IPS-20b (cell line): Measurements from ENCODE around the gene P2RX7.

Experiments used
- H3K27ac ChIP-seq: one replicate; pipeline ENCODE4 v1.5.1; 2013; ENCODE audit warnings: low read length
- H3K27me3 ChIP-seq: 2 replicates; pipeline ENCODE4 v1.6.1; 2013; ENCODE audit warnings: mild to moderate bottlenecking, low read length, inconsistent platforms; ENCODE audit not compliant: insufficient read depth
- H3K36me3 ChIP-seq: 2 replicates; pipeline ENCODE4 v1.6.1; 2013; ENCODE audit warnings: low read depth, mild to moderate bottlenecking, inconsistent platforms, low read length, moderate library complexity; ENCODE audit not compliant: insufficient read depth
- H3K4me1 ChIP-seq: 2 replicates; pipeline ENCODE4 v1.6.1; 2013; ENCODE audit warnings: mild to moderate bottlenecking, control low read depth, inconsistent platforms, low read length, moderate library complexity; ENCODE audit not compliant: insufficient read depth
- H3K4me3 ChIP-seq: 2 replicates; pipeline ENCODE4 v1.5.1; 2013; ENCODE audit warnings: mild to moderate bottlenecking, low read length, inconsistent platforms
- H3K9ac ChIP-seq: 2 replicates; pipeline ENCODE4 v1.6.1; 2013; ENCODE audit warnings: low read depth, mild to moderate bottlenecking, inconsistent platforms, low read length, moderate library complexity
- H3K9me3 ChIP-seq: 2 replicates; pipeline ENCODE4 v1.6.1; 2013; ENCODE audit warnings: mild to moderate bottlenecking, low read depth, low read length, inconsistent platforms; ENCODE audit not compliant: insufficient read depth

P2RX7 gene

GRCh38 chr12:121167232-121167820, 34.6 kb downstream of the P2RX7 start:
- H3K9me3 ChIP-seq, result no peaks in the 10 kb centered on the region
- no peaks in the 10 kb centered on the region for H3K27me3 ChIP-seq
- H3K9ac ChIP-seq, result no peak overlapping the region
- no peaks in the 10 kb centered on the region for H3K36me3 ChIP-seq
- no peak overlapping the region for H3K27ac ChIP-seq
- no peak overlapping the region for H3K4me3 ChIP-seq
- no peaks in the 10 kb centered on the region for H3K4me1 ChIP-seq

GRCh38 chr12:121167951-121168350, 35.3 kb downstream of the P2RX7 start:
- Histone ChIP-seq H3K4me1 (no peaks in the 10 kb centered on the region), H3K27me3 (no peaks in the 10 kb centered on the region), H3K36me3 (no peaks in the 10 kb centered on the region), H3K9ac (no peak overlapping the region), H3K9me3 (no peaks in the 10 kb centered on the region), H3K4me3 (no peak overlapping the region), H3K27ac (no peak overlapping the region)

GRCh38 chr12:121170151-121170550, 37.5 kb downstream of the P2RX7 start:
- Histone ChIP-seq H3K36me3 (no peaks in the 10 kb centered on the region), H3K9ac (no peak overlapping the region), H3K9me3 (no peaks in the 10 kb centered on the region)

GRCh38 chr12:121170611-121171260, 38.1 kb downstream of the P2RX7 start:
- Histone ChIP-seq H3K27me3 (no peaks in the 10 kb centered on the region), H3K27ac (no peak overlapping the region), H3K4me1 (no peaks in the 10 kb centered on the region), H3K9me3 (no peaks in the 10 kb centered on the region), H3K4me3 (no peak overlapping the region), H3K36me3 (no peaks in the 10 kb centered on the region), H3K9ac (no peak overlapping the region)

More at GRCh38 chr12:121170151-121170550, 37.5 kb downstream of the P2RX7 start:
- no peaks in the 10 kb centered on the region for H3K4me1 ChIP-seq
- H3K27me3 ChIP-seq, result no peaks in the 10 kb centered on the region
- H3K4me3 ChIP-seq, result no peak overlapping the region
- H3K27ac ChIP-seq, result no peak overlapping the region

- Histone ChIP-seq H3K36me3 (no peaks in the 10 kb centered on the region), H3K27ac (no peak overlapping the region), H3K9me3 (no peaks in the 10 kb centered on the region), H3K4me1 (no peaks in the 10 kb centered on the region), H3K27me3 (no peaks in the 10 kb centered on the region), H3K4me3 (no peak overlapping the region), H3K9ac (no peak overlapping the region)
Observed at GRCh38 chr12:121172145-121172544, 39.5 kb downstream of the P2RX7 start.

GRCh38 chr12:121175383-121176119, 42.9 kb downstream of the P2RX7 start:
- Histone ChIP-seq H3K9me3 (no peaks in the 10 kb centered on the region), H3K27me3 (no peaks in the 10 kb centered on the region), H3K36me3 (no peaks in the 10 kb centered on the region), H3K9ac (no peak overlapping the region), H3K4me1 (no peaks in the 10 kb centered on the region), H3K27ac (no peak overlapping the region), H3K4me3 (no peak overlapping the region)

- Histone ChIP-seq H3K36me3 (no peaks in the 10 kb centered on the region), H3K9ac (no peak overlapping the region), H3K4me1 (no peaks in the 10 kb centered on the region), H3K27ac (no peak overlapping the region), H3K9me3 (no peaks in the 10 kb centered on the region), H3K4me3 (no peak overlapping the region), H3K27me3 (no peaks in the 10 kb centered on the region)
Observed at GRCh38 chr12:121176826-121177529, 44.3 kb downstream of the P2RX7 start.

GRCh38 chr12:121181181-121181580, 48.5 kb downstream of the P2RX7 start:
- no peak overlapping the region for H3K27ac ChIP-seq
- no peak overlapping the region for H3K9ac ChIP-seq
- H3K9me3 ChIP-seq, result no peaks in the 10 kb centered on the region
- no peaks in the 10 kb centered on the region for H3K4me1 ChIP-seq
- no peaks in the 10 kb centered on the region for H3K27me3 ChIP-seq
- no peaks in the 10 kb centered on the region for H3K36me3 ChIP-seq
- no peak overlapping the region for H3K4me3 ChIP-seq

GRCh38 chr12:121182222-121182893, 49.7 kb downstream of the P2RX7 start:
- H3K4me1 ChIP-seq, result no peaks in the 10 kb centered on the region
- no peak overlapping the region for H3K4me3 ChIP-seq
- no peaks in the 10 kb centered on the region for H3K36me3 ChIP-seq
- H3K27me3 ChIP-seq, result no peaks in the 10 kb centered on the region
- H3K9ac ChIP-seq, result no peak overlapping the region
- H3K27ac ChIP-seq, result no peak overlapping the region
- H3K9me3 ChIP-seq, result no peaks in the 10 kb centered on the region

- no peaks in the 10 kb centered on the region for H3K4me1 ChIP-seq
- no peak overlapping the region for H3K9ac ChIP-seq
- H3K9me3 ChIP-seq, result no peaks in the 10 kb centered on the region
- H3K36me3 ChIP-seq, result no peaks in the 10 kb centered on the region
- H3K27ac ChIP-seq, result no peak overlapping the region
- no peaks in the 10 kb centered on the region for H3K27me3 ChIP-seq
- no peak overlapping the region for H3K4me3 ChIP-seq
Observed at GRCh38 chr12:121184425-121184824, 51.7 kb downstream of the P2RX7 start.
